Tibial artery (tissue), 4 donors: Measurements from ENCODE around the gene HTRA1.

Source experiments
- DNase-seq, 2 donors: peaks; one replicate each; pipeline ENCODE4 v3.0.0-alpha.2; 2019
- H3K27ac ChIP-seq, 2 donors: fragments of 200-600 bp; sonication (generic) in 1 of 2; 1 replicate in 1 of 2; 2 replicates in 1 of 2; pipeline ENCODE4 v1.5.1; 2018 to 2019; ENCODE audit warnings: mild to moderate bottlenecking in 1 of 2
- H3K27me3 ChIP-seq, 2 donors: fragments of 200-600 bp; sonication (generic) in 1 of 2; one replicate each; pipeline versions ENCODE4 v1.5.1 to v1.6.0; 2016 to 2019
- H3K36me3 ChIP-seq, 3 donors: fragments of 200-600 bp; sonication (generic) in 2 of 3; one replicate each; pipeline ENCODE4 v1.5.1; 2016 to 2019; ENCODE audit warnings: mild to moderate bottlenecking in 2 of 3
- H3K4me1 ChIP-seq, 4 donors: fragments of 200-600 bp; sonication (generic) in 2 of 4; 1 replicate in 3 of 4; 2 replicates in 1 of 4; pipeline ENCODE4 v1.5.1; 2016 to 2019
- H3K4me3 ChIP-seq, 2 donors: fragments of 200-600 bp; sonication (generic) in 1 of 2; 1 replicate in 1 of 2; 2 replicates in 1 of 2; pipeline ENCODE4 v1.5.1; 2018 to 2019; ENCODE audit warnings: mild to moderate bottlenecking in 2 of 2
- H3K9me3 ChIP-seq, 3 donors: fragments of 200-600 bp; sonication (generic) in 1 of 3; one replicate each; pipeline ENCODE4 v1.5.1; 2016 to 2019
- intact Hi-C: fragments of 100-400 bp; cut with DNase I; formaldehyde crosslinking; loops from one replicate; pipeline ENCODE4 v1.15.0; 2023; ENCODE audit warnings: low total_unique reads
- TF ChIP-seq, protein P1 (sequence below), 2 experiments: fragments of 200-600 bp in 1 of 2; fragments of 450-650 bp in 1 of 2; IDR thresholded peaks; one replicate each; pipeline ENCODE4 v1.5.1; 2017 to 2019; ENCODE audit warnings: antibody characterized with exemption in 2 of 2, mild to moderate bottlenecking in 1 of 2, moderate library complexity in 1 of 2

Gene HTRA1

DNA sequence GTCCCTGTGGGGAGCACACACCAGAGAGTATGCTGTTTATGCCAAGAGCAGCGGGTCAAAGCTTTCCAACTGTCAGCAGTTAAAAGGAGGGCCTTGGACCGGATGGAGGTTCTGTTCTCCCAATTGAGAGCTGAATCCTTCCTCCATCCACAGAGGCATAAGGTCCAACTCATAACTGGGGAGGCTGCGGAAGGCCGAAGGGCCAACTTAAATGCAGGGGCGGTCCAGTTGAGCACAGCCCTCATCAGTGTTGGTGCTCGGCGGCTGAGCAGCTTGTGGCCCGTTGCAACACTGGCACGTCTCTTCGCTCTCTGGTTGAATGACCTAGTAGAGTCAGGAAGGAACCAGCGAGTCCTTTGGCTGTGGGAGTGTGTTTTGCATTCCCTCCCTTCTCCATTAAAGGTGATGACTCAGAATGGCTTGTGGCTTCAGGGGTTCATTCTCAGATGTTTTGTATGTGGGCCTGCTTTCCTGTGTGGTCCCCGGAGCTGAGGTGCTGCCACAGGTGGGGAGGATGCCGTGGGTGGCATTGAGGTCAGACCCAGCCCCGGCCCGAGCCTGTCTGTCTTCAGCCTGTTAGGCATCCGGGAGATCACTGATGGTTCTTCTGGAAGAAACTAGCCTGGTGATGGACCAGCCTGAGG is 54.4 kb downstream of the HTRA1 start:
- Histone ChIP-seq H3K27me3 (no peaks in the 10 kb centered on the region), H3K4me3 (no peak overlapping the region), H3K9me3 (no peaks in the 10 kb centered on the region), H3K4me1 (no peaks in the 10 kb centered on the region), H3K36me3 (peaks cover 66 to 74% (median 70%) of the 10 kb centered on the region in 3 donors), H3K27ac (no peak overlapping the region)
- no peak for DNase-seq
- TF ChIP-seq, protein P1, sequence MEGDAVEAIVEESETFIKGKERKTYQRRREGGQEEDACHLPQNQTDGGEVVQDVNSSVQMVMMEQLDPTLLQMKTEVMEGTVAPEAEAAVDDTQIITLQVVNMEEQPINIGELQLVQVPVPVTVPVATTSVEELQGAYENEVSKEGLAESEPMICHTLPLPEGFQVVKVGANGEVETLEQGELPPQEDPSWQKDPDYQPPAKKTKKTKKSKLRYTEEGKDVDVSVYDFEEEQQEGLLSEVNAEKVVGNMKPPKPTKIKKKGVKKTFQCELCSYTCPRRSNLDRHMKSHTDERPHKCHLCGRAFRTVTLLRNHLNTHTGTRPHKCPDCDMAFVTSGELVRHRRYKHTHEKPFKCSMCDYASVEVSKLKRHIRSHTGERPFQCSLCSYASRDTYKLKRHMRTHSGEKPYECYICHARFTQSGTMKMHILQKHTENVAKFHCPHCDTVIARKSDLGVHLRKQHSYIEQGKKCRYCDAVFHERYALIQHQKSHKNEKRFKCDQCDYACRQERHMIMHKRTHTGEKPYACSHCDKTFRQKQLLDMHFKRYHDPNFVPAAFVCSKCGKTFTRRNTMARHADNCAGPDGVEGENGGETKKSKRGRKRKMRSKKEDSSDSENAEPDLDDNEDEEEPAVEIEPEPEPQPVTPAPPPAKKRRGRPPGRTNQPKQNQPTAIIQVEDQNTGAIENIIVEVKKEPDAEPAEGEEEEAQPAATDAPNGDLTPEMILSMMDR (IDR thresholded peaks at IDR 0.05) = no peak
- intact Hi-C loops = no loop called here

DNA sequence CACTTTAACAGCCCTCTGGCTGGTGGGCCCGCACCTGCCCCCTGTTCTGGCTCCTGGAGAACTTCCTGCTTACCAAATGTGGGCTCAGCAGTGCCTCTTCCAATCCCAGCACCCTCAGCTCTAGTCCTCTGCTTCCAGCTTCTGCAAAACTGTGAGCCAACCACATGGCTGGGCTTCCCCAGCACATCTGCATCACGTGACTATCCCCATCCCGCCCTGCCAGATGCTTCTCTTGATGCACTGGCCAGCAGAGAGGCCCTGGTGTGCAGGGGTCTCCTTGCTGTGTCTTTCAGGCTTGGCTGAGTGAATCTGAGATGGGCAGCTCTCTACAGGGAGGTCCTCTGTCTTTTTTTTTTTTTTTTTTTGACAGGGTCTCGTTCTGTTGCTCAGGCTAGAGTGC is 55.4 kb downstream of the HTRA1 start:
- no peak overlapping the region for H3K27ac ChIP-seq
- intact Hi-C loops = no loop called here
- H3K27me3 ChIP-seq = no peaks in the 10 kb centered on the region
- TF ChIP-seq, protein P1 (IDR thresholded peaks at IDR 0.05) = no peak
- no peaks in the 10 kb centered on the region for H3K9me3 ChIP-seq
- DNase-seq = no peak
- H3K4me1 ChIP-seq = no peaks in the 10 kb centered on the region
- no peak overlapping the region for H3K4me3 ChIP-seq
- peaks cover 61 to 64% (median 62%) of the 10 kb centered on the region in 3 donors for H3K36me3 ChIP-seq

- intact Hi-C loops = no loop called here
- Histone ChIP-seq H3K4me3 (no peak overlapping the region), H3K27me3 (no peaks in the 10 kb centered on the region), H3K36me3 (peaks cover 41 to 43% (median 41%) of the 10 kb centered on the region in 3 donors), H3K27ac (no peak overlapping the region), H3K4me1 (no peaks in the 10 kb centered on the region), H3K9me3 (no peaks in the 10 kb centered on the region)
- TF ChIP-seq, protein P1 (IDR thresholded peaks at IDR 0.05) = no peak
- no peak for DNase-seq
Observed at GRCh38 chr10:122519144-122519543, 57.8 kb downstream of the HTRA1 start.

DNA sequence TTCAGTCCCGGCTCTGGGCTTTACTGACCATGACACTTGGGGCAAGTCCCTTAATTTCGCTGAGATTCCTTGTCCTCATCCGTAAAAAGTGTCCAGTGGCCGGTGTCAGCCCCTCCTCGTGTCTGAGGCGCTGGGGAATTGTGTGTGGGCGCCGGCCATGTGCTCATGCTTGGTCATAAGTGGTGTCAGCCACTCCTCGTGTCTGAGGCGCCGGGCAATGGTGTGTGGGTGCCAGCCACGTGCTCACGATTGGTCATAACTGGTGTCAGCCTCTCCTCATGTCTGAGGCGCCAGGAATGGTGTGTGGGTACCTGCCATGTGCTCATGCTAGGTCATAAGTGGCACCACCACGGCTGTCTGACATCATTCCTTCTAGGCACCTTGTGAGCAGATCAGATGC is 58.5 kb downstream of the HTRA1 start:
- Histone ChIP-seq H3K27ac (no peak overlapping the region), H3K4me3 (no peak overlapping the region), H3K4me1 (no peaks in the 10 kb centered on the region), H3K36me3 (peaks cover 33 to 36% (median 34%) of the 10 kb centered on the region in 3 donors), H3K27me3 (no peaks in the 10 kb centered on the region), H3K9me3 (no peaks in the 10 kb centered on the region)
- intact Hi-C loops = no loop called here
- TF ChIP-seq, protein P1 (IDR thresholded peaks at IDR 0.05) = no peak
- no peak for DNase-seq

GRCh38 chr10:122521011-122521410 is 59.7 kb downstream of the HTRA1 start:
- H3K36me3 ChIP-seq = peaks cover 22 to 24% (median 22%) of the 10 kb centered on the region in 3 donors
- intact Hi-C loops = no loop called here
- TF ChIP-seq, protein P1 (IDR thresholded peaks at IDR 0.05) = no peak
- no peak for DNase-seq
- H3K4me1 ChIP-seq = no peaks in the 10 kb centered on the region
- no peak overlapping the region for H3K4me3 ChIP-seq
- H3K27ac ChIP-seq = no peak overlapping the region
- H3K9me3 ChIP-seq = no peaks in the 10 kb centered on the region
- H3K27me3 ChIP-seq = no peaks in the 10 kb centered on the region

GRCh38 chr10:122524811-122525210 is 63.5 kb downstream of the HTRA1 start:
- intact Hi-C loops = no loop called here
- DNase-seq = no peak
- Histone ChIP-seq H3K9me3 (no peaks in the 10 kb centered on the region), H3K27me3 (no peaks in the 10 kb centered on the region), H3K36me3 (no peaks in the 10 kb centered on the region), H3K4me1 (no peaks in the 10 kb centered on the region), H3K27ac (no peak overlapping the region), H3K4me3 (no peak overlapping the region)
- TF ChIP-seq, protein P1 (IDR thresholded peaks at IDR 0.05) = no peak
